GM21367 (cell line): ENCODE measurements around the gene TRIP12.
A peak's percentile ranks its signal among the peaks of the same experiment; 100 is the strongest.
"Not testable (repeated sequence)": the region's sequence is repeated elsewhere in the genome, so short reads cannot be mapped to it uniquely, and the experiment has no call there.

ENCODE experiments used
- ATAC-seq: cut with Tn5 transposase; IDR thresholded peaks from one replicate; pipeline ENCODE4 v1.9.1; 2021; ENCODE audit not compliant: unreplicated experiment

The TRIP12 gene

DNA sequence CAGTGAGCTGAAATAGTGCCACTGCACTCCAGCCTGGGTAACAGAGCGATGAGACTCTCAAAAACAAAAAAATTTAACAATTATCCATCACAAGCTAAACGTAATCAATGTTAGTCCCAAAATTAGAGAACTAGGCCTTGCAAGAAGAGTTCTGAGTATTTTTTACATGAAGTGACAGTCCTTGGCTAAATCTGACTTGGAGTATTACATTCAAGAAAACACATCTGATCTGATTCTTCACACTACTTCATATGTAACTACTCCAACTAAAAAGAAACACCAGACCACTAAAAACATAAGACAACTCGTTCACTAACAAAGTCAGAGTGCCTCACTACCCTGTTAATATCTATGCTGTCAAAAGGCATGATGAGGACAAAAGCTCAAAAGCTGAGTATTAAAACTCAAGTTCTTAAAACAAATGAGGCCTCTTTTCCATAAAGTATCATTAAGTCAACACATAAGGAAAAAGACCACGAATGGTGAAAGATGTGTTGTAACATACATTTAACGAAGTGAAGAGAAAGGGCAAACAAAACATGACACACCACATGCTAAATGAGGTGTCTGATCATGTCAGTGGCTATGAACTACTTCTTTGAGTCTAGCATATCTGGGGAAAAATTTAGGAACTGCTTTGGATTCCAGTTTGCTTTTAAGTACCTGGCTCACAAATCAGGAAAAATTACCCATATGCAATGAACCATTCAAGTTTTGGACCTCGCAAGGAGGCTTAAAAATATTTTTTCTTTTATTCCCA, 42.4 kb downstream of the TRIP12 start:
- no peak for ATAC-seq

DNA sequence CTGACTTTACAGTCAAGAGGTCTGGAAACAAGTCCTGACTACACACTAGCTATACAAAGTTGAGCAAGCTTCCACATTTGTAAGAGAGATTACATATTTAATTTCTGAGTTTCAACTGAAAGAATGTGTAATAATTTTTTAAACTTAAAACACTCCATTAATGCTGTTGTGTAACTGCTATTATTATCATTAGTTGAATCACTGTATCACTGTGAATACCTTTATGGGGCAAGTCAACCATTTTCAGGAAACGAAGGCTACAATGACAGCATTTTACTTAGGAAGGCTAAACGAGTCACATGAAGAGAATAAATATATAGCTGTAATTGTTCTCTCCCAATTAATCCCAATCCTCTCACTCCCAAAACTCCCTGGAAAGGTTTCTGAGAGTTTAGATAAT, 46.3 kb downstream of the TRIP12 start:
- no peak for ATAC-seq

DNA sequence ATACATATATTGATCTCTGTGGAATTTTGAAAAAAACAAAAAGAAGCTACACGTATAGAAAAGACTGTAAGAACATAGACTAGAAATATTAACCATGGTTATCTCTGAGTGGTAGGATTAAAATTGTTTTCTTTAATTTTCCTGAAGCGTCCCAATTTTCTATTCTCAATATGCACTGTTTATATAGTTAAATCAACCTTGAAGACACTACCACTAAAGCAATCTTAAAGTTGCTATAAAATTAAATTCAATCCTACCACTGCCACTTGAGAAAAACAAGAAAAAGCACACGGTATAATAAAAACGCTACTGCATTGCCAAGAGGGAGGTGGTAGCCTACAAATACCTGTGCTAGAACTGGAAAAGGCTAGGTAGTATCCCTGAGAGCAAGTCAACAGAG, 47.2 kb downstream of the TRIP12 start:
- no peak for ATAC-seq

DNA sequence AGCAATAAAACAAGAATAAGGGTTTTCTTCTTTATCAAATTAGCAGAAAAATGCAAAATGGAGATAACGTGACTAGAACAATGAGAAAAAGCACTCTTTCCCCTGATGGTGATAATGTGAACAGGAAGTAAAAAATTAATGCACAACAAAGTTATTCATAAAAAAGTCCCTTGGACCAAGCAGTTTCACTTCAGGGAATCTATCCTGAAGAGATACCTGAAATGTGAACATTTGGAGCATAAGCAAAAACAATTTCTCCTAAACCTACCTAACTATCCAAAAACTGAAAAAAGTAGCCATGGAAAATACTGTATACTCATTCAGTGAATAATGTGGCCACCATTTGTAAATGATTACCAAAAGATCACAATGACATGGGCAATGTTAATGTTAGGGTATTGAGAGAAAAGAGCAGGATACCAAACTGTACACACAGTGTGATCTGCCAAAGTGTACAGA, 48.7 kb downstream of the TRIP12 start:
- ATAC-seq, result peak; percentile 72

DNA sequence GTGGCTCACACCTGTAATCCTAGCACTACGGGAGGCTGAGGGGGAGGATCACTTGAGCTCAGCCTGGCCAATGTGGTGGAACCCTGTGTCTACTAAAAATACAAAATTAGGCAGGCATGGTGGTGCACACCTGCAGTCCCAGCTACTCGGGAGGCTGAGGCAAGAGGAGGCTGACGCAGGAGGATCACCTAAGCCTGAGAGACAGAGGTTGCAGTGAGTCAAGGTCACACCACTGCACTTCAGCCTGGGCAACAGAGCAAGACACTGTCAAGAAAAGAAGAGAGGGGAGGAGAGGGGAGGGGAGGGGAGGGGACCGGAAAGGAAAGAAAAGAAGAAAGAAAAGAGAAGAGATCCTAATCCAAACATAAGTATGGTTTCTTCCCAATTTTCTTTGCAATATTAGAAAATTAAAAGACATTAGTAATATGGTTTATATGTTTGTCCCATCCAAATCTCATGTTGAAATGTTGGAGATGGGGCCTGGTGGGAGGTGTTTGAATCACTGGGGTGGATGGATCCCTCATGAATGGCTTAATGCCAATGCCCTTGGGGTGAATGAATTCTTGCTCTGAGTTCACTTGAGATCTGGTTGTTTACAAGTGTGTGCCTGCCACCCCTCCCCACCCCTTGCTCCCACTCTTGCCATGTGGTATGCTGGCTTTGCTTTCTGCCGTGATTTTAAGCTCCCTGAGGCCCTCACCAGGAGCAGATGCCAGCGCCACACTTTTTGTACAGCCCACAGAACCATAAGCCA, 50.7 kb downstream of the TRIP12 start:
- no peak for ATAC-seq

DNA sequence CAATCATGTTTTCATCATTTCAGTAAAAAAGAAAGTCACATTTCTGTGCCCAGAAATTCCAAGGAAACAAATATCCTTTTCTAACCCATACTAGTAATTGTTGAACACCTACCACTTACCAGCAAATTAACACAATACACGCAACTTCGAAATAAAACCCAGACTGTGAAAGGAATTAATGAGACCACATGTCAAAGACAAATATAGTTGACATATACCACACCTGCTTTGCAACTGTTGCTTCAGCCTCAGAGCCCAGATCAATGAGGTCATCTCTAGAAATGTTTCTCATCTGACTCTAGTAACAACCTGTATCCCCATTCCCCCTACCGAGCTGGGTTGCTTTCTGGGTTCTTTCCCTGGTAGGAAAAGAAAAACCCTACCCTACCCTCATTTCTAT, 52.6 kb downstream of the TRIP12 start:
- no peak for ATAC-seq

DNA sequence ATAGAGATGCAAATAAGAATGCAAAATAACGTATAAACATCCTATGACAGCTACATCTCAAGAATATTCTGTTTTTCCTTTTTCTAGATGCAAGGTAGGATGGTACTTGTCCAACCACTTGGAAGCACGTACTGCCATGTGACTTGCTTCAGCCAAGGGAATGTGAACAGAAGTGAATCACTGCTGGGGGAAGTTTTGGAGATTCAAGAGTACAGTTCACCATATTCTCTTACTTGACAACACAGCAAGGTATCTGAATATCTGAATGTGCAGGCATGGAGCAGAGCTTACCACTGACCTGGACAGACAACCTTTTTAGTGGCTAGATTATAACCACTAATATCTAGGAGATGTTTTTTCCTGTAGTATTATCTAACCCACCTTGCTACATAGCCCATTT, 53.0 kb downstream of the TRIP12 start:
- ATAC-seq, result no peak

DNA sequence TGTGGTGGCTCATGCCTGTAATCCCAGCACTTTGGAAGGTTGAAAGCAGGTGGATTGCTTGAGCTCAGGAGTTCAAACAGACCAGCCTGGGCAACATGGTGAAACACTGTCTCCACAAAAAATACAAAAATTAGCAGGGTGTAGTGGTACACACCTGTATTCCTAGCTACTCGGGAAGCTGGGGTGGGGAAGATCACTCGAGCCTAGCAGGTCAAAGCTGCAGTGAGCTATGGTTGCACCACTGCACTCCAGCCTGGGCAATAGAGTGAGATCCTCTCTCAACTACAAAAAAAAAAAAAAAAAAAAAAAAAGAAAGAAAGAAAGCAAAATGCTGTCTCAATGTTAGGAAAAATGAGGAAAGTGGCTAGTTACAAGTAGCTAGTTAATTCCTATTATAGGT, 56.8 kb downstream of the TRIP12 start:
- no peak for ATAC-seq

DNA sequence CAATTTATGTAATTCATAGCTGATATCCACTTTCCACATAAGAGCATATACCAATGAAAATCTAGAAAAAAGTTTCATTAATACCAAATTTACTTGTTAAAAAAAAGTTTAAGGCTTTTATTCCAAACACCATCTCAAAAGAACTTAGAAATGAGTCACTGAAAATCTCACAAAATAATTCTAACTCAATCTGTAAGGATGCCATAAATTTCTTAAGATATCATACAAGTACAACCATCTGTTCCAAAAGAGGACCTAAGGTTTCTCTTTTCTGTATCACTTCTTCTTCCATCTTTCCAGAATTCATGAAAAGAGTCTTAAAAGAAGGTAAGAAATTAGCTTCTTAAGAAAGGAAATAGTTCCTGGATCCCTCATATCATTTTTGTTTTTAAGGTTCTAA, 60.4 kb downstream of the TRIP12 start:
- ATAC-seq, result no peak

DNA sequence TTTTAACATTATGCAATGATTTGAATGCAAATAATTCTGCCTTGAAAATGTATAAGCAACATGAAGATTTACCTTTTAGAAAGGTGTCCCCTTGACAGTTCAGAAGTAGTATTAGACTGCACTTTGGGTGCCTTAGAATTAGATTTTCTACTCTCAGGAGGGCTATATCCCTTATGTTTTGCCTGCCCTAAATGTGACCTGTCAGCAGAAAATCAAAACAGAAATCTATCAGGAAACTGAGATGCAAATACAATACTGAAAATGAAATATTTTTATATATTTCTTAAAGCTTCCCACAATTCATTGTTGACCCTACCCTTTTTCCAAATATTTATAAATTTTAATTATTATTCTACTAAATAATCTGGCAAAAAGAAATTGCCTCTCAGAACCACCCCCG, 61.5 kb downstream of the TRIP12 start:
- ATAC-seq, result no peak

DNA sequence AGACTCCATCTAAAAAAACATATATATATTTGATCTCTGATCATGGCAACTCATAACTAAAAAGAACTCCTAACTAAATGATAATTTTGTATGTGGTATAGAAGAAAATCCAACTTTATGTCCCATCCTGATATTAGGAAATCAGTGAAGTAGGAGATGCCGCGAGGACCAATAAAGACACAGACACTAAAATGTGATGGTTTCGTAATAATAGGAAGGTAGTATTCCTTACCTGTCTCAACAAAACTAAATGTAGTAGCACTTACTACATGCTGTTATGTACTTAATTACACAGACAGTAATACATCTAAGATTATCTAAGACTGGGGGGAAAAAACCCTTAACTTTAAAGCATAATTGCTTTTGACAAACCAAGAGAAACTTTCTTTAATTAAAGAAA, 63.5 kb downstream of the TRIP12 start:
- no peak for ATAC-seq

DNA sequence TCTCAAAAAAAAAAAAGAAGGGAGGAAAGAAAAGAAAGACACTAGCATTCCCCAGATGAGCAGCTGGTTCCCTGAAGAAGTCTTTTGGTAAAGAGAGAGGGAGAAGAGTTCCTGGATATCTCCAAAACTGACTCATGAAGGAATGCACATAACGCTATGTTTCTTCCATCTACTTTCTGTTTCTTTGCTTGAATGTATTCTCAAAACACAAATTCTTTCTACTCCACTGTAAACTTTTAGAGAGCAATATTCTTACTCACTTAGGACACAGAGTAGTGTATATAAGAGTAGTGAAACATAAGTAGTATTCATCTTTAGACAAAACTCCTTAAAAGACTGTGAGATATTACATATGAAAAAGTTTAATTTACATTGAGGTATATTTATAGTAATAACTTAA, 64.2 kb downstream of the TRIP12 start:
- no peak for ATAC-seq

DNA sequence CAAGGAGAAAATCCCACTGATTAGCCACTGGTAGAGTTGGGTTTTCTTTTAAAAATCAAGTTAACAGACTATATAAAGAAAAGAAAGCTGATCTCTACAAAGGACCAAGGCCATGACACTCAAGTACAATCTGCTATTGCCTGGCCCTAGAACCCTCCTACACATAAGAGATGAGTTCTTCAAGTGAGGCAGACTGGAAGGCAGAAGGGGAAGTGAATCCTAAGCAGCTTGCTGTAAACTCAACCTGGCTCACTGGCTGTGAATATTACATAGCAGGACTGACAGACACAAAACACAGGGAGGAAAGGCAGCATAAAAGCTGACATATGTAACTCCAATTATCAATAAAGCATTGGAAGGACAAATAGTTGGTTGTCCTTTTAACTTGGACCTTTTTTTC, 65.4 kb downstream of the TRIP12 start:
- peak; percentile 85 for ATAC-seq

DNA sequence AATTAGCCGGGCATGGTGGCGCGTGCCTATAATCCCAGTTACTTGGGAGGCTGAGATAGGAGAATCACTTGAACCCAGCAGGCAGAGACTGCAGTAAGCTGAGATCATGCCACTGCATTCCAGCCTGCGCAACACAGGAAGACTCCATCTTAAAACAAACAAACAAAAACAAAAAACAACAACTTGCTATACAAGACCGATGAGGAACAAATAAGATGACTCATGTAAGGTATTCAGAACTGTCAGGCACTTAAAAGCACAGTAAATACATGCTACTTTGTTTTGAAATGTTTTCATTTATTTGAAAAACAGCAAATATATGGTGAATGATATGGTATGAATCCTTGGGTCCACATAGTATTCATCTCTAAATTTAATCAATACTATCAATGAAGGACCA, 66.7 kb downstream of the TRIP12 start:
- ATAC-seq, result no peak

DNA sequence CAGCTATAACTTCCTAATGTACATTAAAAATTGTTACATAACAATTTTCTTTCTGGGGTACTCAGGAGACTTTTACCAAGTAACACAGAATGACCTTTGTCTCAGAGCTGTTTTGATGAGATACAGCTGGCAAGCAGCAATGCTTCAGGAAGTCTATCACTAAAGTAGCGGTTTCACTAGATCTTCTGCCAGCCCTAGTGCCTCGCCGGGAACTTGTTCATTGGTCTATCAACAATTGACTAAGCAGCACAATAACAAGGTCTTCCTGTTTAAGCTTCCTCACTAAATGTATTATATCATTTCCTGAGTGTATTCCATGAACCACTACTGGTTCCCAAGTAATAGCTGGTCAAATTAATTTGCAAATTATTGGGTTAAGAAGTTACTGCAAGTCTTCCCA, 69.2 kb downstream of the TRIP12 start:
- peak; percentile 72 for ATAC-seq

DNA sequence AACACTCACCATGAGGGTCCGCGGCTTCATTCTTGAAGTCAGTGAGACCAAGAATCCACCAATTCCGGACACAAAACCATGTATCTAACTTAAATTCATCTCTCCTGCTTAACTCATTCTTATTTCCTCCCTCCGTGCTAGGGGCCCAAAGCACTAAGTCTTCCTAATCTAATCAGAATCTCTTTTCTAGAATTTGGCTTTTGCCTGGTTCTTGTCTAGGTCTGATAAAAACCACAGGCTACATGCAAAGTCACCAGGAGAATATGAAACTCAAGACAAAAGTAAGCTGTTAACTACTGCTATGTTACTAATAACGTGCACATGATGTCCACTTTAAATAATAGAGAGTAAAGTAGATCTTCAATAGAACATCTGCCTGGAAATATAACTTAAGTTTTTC, 69.9 kb downstream of the TRIP12 start:
- no peak for ATAC-seq

DNA sequence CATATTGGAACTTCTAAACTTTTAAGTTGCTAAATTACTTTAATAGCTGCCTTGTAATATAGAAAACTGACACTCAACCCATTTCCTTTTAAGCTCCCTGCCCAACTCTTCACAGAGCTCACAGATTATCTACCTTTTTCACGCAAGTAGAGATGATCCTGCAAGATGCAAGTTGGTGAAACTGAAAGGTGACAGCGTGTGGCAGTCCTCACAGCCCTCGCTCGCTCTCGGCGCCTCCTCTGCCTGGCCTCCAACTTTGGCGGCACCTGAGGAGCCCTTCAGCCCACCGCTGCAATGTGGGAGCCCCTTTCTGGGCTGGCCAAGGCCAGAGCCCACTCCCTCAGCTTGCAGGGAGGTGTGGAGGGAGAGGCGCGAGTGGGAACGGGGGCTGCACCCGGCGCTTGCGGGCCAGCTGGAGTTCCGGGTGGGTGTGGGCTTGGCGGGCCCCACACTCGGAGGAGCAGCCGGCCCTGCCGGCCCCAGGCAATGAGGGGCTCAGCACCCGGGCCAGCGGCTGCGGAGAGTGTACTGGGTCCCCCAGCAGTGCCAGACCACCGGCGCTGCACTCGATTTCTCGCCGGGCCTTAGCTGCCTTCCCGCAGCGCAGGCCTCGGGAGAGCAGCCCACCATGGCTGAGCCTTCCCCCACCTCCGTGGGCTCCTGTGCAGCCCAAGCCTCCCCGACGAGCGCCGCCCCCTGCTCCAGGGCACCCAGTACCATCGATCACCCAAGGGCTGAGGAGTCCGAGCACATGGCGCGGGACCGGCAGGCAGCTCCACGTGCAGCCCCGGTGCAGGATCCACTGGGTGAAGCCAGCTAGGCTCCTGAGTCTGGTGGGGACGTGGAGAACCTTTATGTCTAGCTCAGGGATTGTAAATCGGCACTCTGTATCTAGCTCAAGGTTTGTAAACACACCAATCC, 71.2 kb downstream of the TRIP12 start:
- ATAC-seq, result not testable (repeated sequence)

DNA sequence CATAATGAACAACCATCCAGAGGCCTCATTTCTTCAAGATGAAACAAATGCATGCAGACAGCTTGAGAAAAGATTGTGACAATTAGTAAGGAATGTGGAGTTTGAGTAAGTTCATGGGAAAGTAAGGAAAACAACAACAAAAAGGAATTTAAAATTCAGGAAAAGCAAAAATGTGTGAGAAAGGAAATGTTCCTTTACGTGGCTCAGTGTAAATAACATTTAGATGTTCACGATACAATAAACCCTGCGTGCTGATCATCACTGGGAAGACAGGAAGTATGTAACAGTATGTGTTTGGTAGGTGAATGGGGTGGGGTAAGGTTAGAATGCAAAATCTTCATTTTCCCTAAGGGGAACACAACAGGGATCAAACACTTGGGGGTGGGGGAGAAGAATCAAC, 72.7 kb downstream of the TRIP12 start:
- ATAC-seq, result no peak

DNA sequence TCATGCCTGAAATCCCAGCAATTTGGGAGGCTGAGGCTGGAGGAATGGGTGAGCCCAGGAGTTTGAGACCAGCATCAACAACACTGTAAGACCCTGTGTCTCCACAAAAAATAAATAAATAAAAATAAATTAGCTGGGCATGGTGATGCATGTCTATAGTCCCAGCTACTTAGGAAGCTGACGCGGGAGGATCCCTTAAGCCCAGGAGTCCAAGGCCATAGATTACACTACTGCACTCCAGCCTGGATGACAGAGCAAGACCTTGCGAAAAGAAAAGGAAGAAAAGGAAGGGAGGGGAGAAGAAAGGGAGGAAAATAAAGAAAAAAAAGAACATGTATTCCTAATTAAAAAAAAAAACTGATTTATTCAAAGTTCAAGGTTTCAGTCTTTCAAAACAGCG, 78.2 kb downstream of the TRIP12 start:
- no peak for ATAC-seq

DNA sequence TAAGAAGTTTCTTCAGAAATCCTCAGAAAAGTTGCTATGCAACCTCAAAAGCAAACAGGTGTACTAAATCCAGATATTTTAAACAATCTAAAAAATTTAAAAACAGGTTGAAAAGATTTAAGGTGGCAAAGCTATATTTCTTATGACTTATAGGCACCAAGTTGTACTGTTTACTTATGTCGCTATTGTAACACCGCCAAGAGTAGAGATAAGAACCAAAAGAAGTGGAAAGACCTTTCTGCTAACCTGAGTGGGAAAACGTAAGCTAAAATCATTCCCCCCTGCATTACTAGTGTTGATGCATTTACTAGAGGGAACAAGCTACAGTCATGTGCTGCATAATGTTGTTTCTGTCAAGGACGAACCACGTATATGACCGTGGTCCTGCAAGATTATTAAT, 83.1 kb downstream of the TRIP12 start:
- ATAC-seq, result no peak

DNA sequence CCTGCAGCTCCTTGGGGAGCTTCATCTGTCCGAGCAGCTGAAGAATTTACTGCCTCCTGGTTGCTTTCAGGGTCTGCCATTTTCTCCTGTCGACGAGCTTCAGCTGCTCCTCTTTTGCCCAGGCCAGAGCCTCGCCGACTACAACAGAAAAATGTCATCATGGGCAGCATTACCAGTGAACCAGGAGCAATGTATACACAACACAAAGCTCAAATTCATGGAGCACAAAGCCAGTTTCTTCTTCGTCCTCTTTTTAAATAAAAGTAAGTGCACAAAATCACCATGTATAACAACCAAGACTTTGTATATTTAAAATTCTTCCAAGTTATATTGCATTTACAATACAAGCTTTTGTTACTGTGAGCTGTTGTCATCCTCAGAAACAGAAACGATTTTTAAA, 85.0 kb downstream of the TRIP12 start:
- no peak for ATAC-seq
